Measurements from ENCODE around the gene DAAM2.
A peak's percentile ranks its signal among the peaks of the same experiment; 100 is the strongest.

DNA sequence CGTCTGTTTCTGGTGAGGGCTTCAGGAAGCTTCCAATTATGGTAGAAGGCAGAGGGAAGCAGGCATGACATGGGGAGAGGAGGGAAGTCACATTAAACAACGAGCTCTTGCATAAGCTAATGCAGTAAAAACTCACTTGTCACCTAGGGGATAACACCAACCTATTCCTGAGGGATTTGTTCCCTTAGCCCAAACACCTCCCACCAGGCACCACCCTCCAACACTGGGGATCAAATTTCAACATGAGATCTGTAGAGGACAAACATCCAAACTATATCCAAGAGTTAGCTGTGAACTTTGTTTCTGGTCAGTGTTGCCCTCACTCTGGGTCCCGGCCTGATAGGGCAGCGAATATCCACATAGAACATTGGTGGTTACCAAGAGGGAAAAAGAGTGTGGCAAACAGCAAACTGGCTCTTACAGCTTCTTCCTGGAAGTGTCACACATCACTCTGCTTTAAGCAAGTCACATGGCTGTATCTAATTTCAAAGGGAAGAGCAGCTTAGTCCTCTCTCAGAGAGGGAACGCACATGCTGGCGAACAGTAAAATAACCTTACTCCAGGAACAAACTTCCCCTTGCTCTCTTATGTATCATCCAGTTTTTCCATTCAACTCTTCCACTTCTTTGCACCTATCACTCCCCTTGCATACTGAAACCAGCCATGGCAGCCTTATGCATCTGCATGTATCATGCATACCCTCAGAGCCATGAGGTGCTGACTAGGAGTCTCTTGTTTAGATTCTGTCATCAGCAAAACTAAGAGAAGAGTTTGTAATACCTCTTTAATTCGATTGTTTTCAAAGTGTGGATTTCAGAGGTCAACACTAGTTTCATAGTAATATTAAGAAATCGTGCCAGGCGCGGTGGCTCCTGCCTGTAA is 146.8 kb downstream of the DAAM2 start:
- TF ChIP-seq YY1 (IDR thresholded peaks at IDR 0.05) (peak; percentile 73), EGR1 (IDR thresholded peaks at IDR 0.05; ENCODE audit: low read depth in 2 of 2) (peak in 1 of 2 donors; percentile 65), RAD21 (IDR thresholded peaks at IDR 0.05) (peak in 1 of 2 donors; percentile 47)
- TF ChIP-seq, protein P1, sequence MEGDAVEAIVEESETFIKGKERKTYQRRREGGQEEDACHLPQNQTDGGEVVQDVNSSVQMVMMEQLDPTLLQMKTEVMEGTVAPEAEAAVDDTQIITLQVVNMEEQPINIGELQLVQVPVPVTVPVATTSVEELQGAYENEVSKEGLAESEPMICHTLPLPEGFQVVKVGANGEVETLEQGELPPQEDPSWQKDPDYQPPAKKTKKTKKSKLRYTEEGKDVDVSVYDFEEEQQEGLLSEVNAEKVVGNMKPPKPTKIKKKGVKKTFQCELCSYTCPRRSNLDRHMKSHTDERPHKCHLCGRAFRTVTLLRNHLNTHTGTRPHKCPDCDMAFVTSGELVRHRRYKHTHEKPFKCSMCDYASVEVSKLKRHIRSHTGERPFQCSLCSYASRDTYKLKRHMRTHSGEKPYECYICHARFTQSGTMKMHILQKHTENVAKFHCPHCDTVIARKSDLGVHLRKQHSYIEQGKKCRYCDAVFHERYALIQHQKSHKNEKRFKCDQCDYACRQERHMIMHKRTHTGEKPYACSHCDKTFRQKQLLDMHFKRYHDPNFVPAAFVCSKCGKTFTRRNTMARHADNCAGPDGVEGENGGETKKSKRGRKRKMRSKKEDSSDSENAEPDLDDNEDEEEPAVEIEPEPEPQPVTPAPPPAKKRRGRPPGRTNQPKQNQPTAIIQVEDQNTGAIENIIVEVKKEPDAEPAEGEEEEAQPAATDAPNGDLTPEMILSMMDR (IDR thresholded peaks at IDR 0.05; ENCODE audit: low read depth, low read length, missing input control), result no peak

Data from liver (tissue), 3 donors.